GM19372 (cell line): ENCODE results near the gene OR14C36.
"Not testable (repeated sequence)": the region's sequence is repeated elsewhere in the genome, so short reads cannot be mapped to it uniquely, and the experiment has no call there.

Experiments
- ATAC-seq: cut with Tn5 transposase; IDR thresholded peaks from one replicate; pipeline ENCODE4 v1.9.1; 2021; ENCODE audit warnings: mild to moderate bottlenecking, low read depth, moderate library complexity; ENCODE audit not compliant: unreplicated experiment

The OR14C36 gene

GRCh38 chr1:248348475-248348874 lies at the start of gene OR14C36:
OR14C36 (plus strand) TSS chr1:248348775; CDS start chr1:248348775, 0 bp downstream.
- ATAC-seq: no peak

DNA sequence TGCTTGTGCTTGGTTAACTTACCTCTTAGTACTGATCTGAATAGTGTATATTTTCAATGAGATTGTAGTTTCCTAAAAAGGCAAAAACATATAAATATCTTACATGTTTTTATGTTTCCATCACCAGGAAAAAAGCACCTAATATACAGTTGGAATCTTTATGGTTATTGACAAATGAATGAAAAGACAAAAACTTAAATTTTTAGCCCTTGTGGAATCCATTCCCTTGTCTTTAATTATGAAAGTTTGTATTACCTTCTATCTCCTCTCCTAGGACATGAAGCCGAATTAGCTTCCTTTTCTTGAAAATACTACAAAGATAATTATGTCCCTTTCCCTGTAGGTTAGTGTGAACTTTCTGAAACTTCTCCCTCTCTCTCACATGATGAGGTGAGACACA lies 45.3 kb upstream of the OR14C36 start, which contains the start of gene OR2T12:
Gene OR2T12, minus strand, starts transcription at position 101 of the 400 bp plus-strand sequence. CDS start 7,846 bp downstream, outside the sequence.
- ATAC-seq: no peak

- ATAC-seq: not testable (repeated sequence)
Measured at GRCh38 chr1:248305672-248306071, 42.9 kb upstream of the OR14C36 start.

GRCh38 chr1:248306103-248306502 lies 42.5 kb upstream of the OR14C36 start:
- no peak for ATAC-seq

DNA sequence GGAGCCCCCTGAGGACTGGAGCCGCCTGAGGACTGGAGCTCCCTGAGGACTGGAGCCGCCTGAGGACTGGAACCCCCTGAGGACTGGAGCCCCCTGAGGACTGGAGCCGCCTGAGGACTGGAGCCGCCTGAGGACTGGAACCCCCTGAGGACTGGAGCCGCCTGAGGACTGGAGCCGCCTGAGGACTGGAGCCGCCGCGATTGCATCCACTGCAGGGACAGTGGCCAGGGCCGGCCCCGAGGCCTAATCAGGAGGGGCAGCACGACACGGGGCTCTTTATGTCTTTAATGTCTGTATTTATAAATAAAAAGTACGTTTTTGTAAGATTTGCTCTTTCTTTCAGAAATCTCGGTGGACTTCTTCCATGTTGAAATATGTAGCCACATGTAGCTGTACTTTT lies 41.8 kb upstream of the OR14C36 start:
- not testable (repeated sequence) for ATAC-seq

DNA sequence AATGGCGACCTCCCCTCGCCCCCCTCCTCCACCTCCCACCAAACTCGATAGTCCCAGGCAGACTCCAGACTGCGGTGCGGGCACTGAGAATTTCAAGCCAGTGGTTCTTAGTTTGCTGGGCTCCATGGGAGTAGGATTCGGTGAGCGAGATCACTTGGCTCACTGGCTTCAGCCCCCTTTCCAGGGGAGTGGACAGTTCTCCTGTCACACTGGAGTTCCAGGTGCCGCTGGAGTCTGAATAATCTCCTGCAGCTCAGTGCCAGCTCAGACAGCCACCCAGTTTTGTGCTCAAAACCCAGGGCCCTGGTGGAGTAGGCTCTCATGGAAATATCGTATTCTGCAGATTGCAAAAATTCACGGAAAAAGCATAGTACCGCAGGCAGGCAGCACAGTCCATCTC lies 31.8 kb upstream of the OR14C36 start:
- ATAC-seq: no peak

DNA sequence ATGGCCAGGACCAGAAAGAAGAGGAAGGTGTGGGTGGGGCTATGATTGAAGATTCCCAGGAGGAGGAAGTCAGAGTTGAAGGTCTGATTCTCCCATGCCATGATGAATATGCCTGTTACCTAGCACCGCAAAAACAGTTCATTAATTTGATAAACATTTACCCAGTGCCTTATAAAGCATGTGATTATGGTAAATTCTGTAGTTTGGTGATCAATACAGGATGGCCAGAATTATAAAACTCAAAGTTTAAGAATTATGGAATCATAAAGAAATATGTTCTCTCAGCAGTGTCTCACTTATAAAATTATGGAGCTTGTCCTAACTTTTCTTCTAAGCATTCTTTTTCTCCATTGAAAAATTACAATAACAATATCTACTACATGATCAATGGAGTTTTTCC lies 24.1 kb upstream of the OR14C36 start, which contains the start of gene OR2M7:
Gene OR2M7, minus strand, starts transcription at position 101 of the 400 bp plus-strand sequence. Its CDS starts 0 bp downstream, at position 101.
- no peak for ATAC-seq

DNA sequence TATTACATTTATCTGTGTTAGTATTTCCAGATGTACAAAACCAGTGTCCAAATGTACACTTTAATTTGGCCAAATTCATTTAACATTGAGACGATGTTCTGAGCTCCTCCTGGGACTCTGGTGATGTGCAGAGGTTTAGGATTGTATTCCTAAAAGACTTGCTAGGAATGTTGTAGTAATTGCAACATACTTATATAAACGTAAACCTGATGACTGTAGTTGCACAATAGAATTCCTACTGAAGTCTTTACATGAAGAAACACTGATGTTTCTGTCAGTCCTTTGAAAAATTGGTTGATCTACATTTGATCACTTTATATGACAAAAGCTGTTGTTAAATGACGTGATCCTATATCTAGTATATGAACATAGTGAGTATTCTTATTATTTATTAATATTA lies 5.1 kb upstream of the OR14C36 start:
- ATAC-seq: no peak

GRCh38 chr1:248359415-248359814 lies 10.8 kb downstream of the OR14C36 start:
- ATAC-seq: no peak

- no peak for ATAC-seq
Measured at GRCh38 chr1:248361121-248361715, 12.6 kb downstream of the OR14C36 start, which contains the start of gene OR2T4. OR2T4 (plus strand) TSS chr1:248361665; CDS start chr1:248361665, 0 bp downstream.

GRCh38 chr1:248366609-248367008 lies 18.0 kb downstream of the OR14C36 start:
- ATAC-seq: no peak

GRCh38 chr1:248372394-248372793 lies 23.8 kb downstream of the OR14C36 start:
- peak; percentile 52 for ATAC-seq

- ATAC-seq: no peak
Measured at GRCh38 chr1:248373761-248374160, 25.2 kb downstream of the OR14C36 start.

GRCh38 chr1:248375446-248375845 lies 26.9 kb downstream of the OR14C36 start, which contains the start of gene OR2T6:
OR2T6 (plus strand) TSS chr1:248375746; CDS start chr1:248387609, 11,863 bp downstream.
- no peak for ATAC-seq

- no peak for ATAC-seq
Measured at GRCh38 chr1:248376916-248377315, 28.3 kb downstream of the OR14C36 start.

DNA sequence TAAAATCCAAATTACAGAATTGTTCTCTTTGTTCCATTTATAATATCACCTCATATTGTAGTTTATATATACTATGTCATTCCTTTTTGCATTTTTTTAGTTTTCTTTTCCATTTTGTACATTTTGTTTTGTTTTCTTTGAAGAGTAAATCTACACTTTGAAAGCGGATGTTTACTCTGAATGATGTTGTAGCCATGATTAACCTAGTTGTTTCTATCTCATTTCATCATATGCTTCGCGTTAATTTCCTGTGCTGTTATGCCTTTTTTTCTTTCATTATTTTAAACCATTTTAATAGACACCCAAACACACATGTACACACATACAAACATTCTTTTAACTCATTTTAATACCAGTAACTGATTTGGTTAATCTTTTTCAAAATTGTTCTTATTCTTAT lies 32.3 kb downstream of the OR14C36 start:
- no peak for ATAC-seq

- ATAC-seq: no peak
Measured at GRCh38 chr1:248388426-248388825, 39.9 kb downstream of the OR14C36 start.

- ATAC-seq: no peak
Measured at GRCh38 chr1:248393050-248393449, 44.5 kb downstream of the OR14C36 start.
